GM12892 (cell line): Measurements from ENCODE around the gene TPCN1.

ENCODE experiments used
- DNase-seq: peaks from one replicate; pipeline ENCODE4 v3.0.0; 2011; ENCODE audit not compliant: insufficient read length
- FAIRE-seq: peaks from 2 replicates; lab custom pipeline; 2011; peaks lifted over from hg19 to GRCh38; lab: Jason Lieb, UNC
- POLR2A ChIP-seq: IDR thresholded peaks from 2 replicates; pipeline ENCODE4 v1.6.1; 2011; ENCODE audit warnings: low read depth, low read length, control low read depth
- POLR2AphosphoS5 ChIP-seq: IDR thresholded peaks from 2 replicates; pipeline ENCODE4 v1.6.1; 2011; ENCODE audit warnings: low read depth, low read length, control low read depth
- TAF1 ChIP-seq: IDR thresholded peaks from 2 replicates; pipeline ENCODE4 v1.6.1; 2011; ENCODE audit warnings: low read depth, mild to moderate bottlenecking, control low read depth, low read length, borderline replicate concordance

The TPCN1 gene

DNA sequence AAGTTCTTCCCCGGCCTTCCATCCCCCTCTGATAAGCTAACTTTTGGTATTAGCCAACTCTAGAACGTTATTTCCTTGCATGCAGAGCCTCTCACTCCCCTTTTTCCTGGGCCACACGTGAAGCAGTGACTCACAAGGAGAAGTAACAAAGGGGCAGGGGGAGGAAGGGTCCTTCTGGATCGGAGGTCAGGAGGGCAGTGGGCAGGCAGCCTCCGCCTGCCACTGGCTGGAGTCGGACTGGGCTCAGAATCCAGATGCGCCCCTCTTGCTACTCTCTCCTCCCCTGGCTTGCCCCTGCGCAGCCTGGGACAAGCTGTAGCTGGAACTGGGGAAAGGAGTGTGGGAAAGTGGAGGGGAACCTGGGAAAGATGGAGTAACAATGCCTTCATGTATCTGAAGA is 55.0 kb downstream of the TPCN1 start:
- TF ChIP-seq POLR2AphosphoS5 (no peak), TAF1 (no peak), POLR2A (no peak)
- DNase-seq (no peak), FAIRE-seq (no peak)

DNA sequence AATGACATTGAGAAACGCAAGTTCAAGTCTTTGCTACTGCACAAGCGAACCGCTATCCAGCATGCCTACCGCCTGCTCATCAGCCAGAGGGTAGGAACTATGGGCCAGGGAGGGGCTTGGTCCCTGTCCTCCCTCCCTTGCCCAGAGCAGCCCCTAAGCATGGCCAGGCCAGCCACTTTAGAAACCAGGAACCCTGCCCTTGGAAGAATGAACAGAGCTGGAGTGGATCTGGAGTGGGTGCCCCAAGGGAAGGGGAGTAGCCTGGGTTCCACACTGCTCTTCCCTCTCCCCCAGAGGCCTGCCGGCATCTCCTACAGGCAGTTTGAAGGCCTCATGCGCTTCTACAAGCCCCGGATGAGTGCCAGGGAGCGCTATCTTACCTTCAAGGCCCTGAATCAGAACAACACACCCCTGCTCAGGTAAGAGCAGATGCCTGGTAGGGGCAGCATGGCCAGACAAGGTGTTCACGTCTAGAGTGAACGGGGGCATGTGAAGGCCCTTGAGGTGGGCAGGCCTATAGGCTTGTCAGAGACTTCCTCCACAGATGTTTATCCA is 55.8 kb downstream of the TPCN1 start:
- TF ChIP-seq TAF1: no peak
- no peak for TF ChIP-seq POLR2AphosphoS5
- no peak for TF ChIP-seq POLR2A
- no peak for DNase-seq
- no peak for FAIRE-seq

DNA sequence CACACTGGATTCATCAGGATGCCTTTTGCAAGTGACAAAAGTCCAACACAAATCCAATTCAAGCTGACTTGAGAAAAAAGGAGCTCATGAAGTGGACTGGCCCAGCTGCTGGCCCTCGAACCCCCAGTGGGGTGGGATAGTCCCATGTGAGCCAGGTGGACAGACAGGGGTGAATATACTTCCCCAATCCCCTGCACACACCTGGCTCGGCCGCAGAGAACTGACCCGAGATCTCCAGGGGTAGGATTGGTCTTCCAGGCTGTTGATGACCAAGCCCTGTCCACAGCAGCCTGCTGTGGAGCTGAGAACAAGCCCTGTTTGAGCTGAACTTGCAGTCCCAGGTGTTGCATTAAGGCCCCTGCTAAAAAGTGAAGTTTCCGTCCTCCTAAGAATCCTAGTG is 56.2 kb downstream of the TPCN1 start:
- FAIRE-seq (no peak), DNase-seq (no peak)
- TF ChIP-seq POLR2A (no peak), TAF1 (no peak), POLR2AphosphoS5 (no peak)

DNA sequence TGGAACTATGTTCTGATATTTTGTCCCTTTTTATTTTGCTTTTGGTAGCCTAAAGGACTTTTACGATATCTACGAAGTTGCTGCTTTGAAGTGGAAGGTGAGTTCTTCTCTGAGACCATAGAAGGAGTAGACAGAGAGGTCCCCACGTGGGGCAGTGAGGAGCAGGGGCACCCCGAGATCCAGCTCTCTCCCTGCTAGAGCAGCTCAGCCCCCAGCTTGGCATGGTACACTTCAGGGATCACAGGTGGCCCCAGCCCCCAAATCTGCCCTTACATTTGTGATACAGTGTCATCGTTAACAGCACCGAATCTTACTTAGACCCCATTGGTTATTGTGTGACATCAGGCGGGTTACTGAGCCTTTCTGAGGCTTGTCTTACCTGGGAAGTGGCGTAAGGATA is 56.9 kb downstream of the TPCN1 start:
- TF ChIP-seq POLR2AphosphoS5: no peak
- no peak for TF ChIP-seq TAF1
- TF ChIP-seq POLR2A: no peak
- no peak for FAIRE-seq

DNA sequence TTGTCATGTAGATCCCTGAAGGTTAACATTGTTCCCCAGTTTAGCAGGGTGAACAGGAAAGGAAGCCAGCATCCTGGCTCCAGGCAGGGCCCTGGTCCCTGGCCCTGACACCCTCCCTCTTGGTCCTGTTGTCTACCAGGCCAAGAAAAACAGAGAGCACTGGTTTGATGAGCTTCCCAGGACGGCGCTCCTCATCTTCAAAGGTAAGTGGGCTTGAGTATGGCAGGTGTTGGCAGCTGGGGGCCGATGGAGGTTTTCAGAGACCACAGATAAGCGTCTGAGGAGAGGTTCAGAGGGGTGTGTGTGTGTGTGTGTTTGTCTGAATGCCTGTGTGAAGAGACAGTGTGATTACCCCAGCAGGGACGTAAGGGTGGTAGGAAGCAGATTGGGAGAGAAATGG is 57.4 kb downstream of the TPCN1 start:
- no peak for TF ChIP-seq POLR2A
- TF ChIP-seq POLR2AphosphoS5: no peak
- TF ChIP-seq TAF1: no peak
- FAIRE-seq: no peak
- no peak for DNase-seq

More for the DNA sequence above, 56.9 kb downstream of the TPCN1 start:
- no peak for DNase-seq

DNA sequence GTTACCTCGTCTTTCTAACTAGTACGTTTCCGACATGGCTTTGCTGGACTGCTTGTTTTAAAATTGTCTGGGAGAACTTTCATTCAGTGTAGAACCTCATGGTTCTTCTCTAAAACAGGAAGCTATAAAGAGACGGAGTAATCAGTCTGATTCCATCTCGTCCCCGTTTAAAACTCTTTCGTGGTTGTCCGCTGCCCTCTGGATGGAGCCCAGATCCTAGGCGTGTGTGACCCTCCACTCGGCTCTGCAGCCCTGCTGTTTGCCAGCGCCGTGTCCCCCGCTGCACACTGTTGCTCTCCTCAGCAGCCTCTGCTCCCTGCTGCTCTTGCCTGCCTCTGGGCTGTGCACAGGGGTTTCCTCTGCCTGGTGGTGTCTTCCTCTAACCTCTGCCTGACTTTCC is 63.5 kb downstream of the TPCN1 start:
- FAIRE-seq: no peak
- TF ChIP-seq TAF1 (no peak), POLR2A (no peak), POLR2AphosphoS5 (no peak)
- DNase-seq: no peak

DNA sequence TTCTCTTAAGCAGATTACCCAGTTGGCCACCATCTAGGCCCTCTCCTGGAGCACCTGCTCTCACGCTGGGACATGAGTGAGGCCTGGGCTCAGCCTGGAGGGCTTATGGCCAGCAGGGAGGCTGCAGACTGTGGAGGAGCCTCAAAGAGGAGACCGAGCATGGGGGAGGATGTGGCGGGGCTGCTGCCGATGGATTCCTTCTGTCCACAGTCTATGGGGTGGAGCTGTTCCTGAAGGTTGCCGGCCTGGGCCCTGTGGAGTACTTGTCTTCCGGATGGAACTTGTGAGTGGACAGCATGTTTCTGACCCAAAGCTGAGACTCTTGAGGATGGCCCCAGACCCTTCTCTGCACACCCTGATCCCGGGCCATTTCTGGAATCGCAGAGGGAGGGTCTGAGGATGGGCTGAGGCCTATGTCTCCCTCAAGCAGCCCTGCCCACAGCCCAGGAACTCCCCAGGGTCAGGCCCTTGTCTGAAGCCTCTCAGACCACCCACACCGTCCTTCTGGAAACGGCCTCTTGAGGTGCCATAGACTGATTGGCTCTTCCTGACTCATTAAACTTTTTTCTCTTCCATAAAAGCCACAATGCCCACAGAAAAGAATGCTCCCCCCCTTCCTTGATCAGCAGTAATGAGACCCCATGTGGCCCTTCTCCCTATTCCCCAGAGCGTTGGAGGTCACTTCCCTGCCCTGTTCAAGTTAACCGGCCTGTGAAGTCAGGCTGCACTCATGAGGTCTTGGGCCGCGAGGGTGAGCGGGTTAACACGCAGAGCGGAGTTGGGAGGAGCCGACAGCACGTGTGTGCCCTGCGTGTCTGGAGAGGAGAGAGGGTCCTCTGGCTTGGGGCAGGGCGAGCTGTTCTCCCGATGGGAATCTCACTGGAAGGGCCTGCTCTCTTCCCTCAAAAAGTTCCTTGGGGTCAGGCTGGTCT is 64.7 kb downstream of the TPCN1 start:
- no peak for FAIRE-seq
- no peak for DNase-seq
- TF ChIP-seq POLR2A: no peak
- TF ChIP-seq TAF1: no peak
- TF ChIP-seq POLR2AphosphoS5: no peak

DNA sequence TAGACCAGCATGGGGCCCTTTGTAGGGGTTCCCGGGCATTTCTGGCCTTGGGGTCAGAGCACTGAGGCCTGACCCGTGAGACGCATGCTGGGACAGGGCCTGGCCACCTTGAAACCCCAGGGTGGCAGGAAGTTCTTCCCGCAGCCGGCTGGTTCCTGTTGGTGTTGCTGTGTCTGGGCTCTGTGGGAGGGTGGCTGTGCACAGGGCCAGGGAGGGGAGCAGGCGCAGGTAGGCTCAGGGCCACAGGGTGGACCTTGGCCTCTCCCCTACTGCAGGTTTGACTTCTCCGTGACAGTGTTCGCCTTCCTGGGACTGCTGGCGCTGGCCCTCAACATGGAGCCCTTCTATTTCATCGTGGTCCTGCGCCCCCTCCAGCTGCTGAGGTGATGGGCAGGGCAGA is 65.4 kb downstream of the TPCN1 start:
- TF ChIP-seq POLR2A (no peak), POLR2AphosphoS5 (no peak), TAF1 (no peak)
- no peak for FAIRE-seq
- no peak for DNase-seq

DNA sequence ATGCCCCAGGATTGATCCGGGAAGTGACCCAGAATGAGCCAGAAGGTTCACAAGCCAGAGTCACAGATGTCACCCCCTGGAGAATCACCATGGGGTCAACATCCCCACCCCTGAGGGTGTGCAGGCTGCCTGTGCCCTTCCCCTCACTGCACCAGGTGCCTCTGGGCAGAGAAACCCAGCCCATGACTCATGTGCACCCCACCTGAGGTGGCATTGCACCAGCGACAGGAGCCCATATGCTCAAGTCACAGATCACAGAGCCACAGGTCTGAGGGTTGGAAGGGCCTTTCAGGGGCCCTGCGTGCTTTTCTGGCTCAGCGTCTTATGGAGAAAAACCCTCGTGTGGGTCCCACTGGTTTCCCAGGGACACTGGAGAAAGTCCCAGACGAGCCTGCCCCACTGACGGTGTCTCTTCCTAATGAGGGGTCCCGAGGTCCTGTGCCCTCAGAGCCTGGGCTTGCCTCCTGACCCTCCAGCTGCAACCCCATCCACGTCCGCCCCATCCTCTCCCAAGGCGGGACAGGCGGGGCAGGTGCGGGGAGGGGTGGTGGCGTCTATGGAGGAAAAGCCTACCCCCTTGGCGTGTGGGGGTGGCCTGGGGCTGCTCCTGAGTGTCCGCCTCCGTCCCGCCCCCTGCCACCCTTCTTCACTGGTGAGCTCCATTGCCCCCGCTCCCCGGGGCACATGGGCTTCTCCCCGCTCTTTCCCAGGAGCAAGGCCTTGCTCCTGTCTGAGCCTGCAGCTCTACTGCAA is 66.1 kb downstream of the TPCN1 start:
- no peak for DNase-seq
- TF ChIP-seq POLR2A: no peak
- no peak for FAIRE-seq

DNA sequence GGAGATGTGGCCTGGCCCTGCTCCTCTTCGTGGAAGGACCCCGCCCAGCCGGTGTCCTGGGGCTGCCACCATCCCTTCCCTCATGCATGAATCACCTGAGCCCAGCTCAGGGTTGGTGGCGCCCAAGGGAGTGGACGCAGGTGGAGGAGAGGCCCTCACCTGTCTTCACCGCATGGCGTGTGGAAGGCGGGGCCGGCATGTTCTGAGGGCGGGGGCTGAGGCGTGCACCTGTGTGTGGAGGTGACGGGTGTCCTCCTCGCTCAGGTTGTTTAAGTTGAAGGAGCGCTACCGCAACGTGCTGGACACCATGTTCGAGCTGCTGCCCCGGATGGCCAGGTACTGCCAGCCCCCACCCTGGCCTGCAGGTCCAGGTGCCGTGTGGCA is 66.6 kb downstream of the TPCN1 start:
- DNase-seq (no peak), FAIRE-seq (no peak)
- no peak for TF ChIP-seq TAF1

DNA sequence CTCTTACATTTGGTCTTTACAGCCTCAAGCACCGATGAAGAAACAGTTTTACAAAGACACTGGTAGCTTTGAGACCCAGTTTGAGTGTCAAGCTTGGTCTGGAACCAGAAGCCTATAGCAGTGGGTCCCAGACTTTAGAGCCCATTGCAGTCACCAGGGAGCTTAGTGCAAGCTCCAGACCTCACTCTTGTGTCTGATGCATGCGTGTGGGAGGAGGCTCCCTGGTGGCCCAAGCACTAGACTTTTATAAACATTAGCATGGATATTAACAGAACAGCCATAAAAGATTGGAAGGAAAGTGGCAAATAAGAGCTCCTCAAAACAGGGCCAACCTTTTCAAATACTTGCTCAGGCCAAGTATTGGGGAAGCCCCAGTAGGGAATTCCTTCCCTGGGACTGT is 68.1 kb downstream of the TPCN1 start:
- TF ChIP-seq TAF1 (no peak), POLR2A (no peak), POLR2AphosphoS5 (no peak)
- FAIRE-seq (no peak), DNase-seq (no peak)
